ENCODE data around the gene KLF7. TPM values are rescaled to one million over a fixed set of nuclear protein-coding genes. Genes with fewer than 3 reads are reported as not detected.

Gene KLF7
- total RNA-seq, 1 experiment from 2014 or later = 5.6 TPM

- H3K4me3 ChIP-seq (ENCODE audit: low read length) = no peak overlapping the region
- CTCF ChIA-PET = no interaction called here
- POLR2A ChIA-PET (ENCODE audit: unreplicated experiment) = no interaction called here
- H3K9me2 ChIP-seq (replicated peaks; ENCODE audit: low read length) = no peaks in the 10 kb centered on the region
- DNase-seq (no peak), ATAC-seq (no peak)
- no peaks in the 10 kb centered on the region for H4K20me1 ChIP-seq (ENCODE audit: low read length)
- H3K9me3 ChIP-seq (ENCODE audit: low read length) = no peaks in the 10 kb centered on the region
- no peaks in the 10 kb centered on the region for H3K36me3 ChIP-seq (ENCODE audit: low read depth, low read length)
- no peaks in the 10 kb centered on the region for H3K27me3 ChIP-seq (ENCODE audit: low read length)
- H3F3A ChIP-seq (ENCODE audit: low read length, unreplicated experiment) = no peaks in the 10 kb centered on the region
- no peak overlapping the region for H3K4me2 ChIP-seq (ENCODE audit: low read length)
- no TSS peak for BruUV-seq (replicated peaks)
- no peaks in the 10 kb centered on the region for H3K79me2 ChIP-seq (ENCODE audit: low read length)
- no peaks in the 10 kb centered on the region for H3K4me1 ChIP-seq (ENCODE audit: insufficient read depth, low read length)
- no peak overlapping the region for H3K27ac ChIP-seq (ENCODE audit: low read length)
- no peak overlapping the region for H2AFZ ChIP-seq (ENCODE audit: low read length)
- H3K9ac ChIP-seq (ENCODE audit: low read length) = no peak overlapping the region
- intact Hi-C loops (cut with micrococcal nuclease) = no loop called here
- no peak for TF ChIP-seq EZH2phosphoT487 (IDR thresholded peaks at IDR 0.05; ENCODE audit: borderline replicate concordance, low read length)
- TF ChIP-seq EZH2 (IDR thresholded peaks at IDR 0.05; ENCODE audit: low read length, unreplicated experiment) = no peak
- no peak for TF ChIP-seq CTCF (conservative IDR thresholded peaks at IDR 0.05; ENCODE audit: low read depth, low read length)
These were observed 34.4 kb upstream of the KLF7 start for GRCh38 chr2:207200136-207200535.

- POLR2A ChIA-PET (ENCODE audit: unreplicated experiment) = no interaction called here
- no peaks in the 10 kb centered on the region for H3K9me2 ChIP-seq (replicated peaks; ENCODE audit: low read length)
- H3K9me3 ChIP-seq (ENCODE audit: low read length) = no peaks in the 10 kb centered on the region
- no peak overlapping the region for H2AFZ ChIP-seq (ENCODE audit: low read length)
- no peaks in the 10 kb centered on the region for H3K27me3 ChIP-seq (ENCODE audit: low read length)
- H3K9ac ChIP-seq (ENCODE audit: low read length) = no peak overlapping the region
- no peaks in the 10 kb centered on the region for H3F3A ChIP-seq (ENCODE audit: low read length, unreplicated experiment)
- BruUV-seq (replicated peaks) = no TSS peak
- no peak overlapping the region for H3K4me2 ChIP-seq (ENCODE audit: low read length)
- CTCF ChIA-PET = no interaction called here
- no peak for TF ChIP-seq EZH2phosphoT487 (IDR thresholded peaks at IDR 0.05; ENCODE audit: borderline replicate concordance, low read length)
- H3K4me3 ChIP-seq (ENCODE audit: low read length) = no peak overlapping the region
- peaks cover 5% of the 10 kb centered on the region for H3K4me1 ChIP-seq (ENCODE audit: insufficient read depth, low read length)
- intact Hi-C loops (cut with micrococcal nuclease) = no loop called here
- no peak overlapping the region for H3K27ac ChIP-seq (ENCODE audit: low read length)
- no peaks in the 10 kb centered on the region for H4K20me1 ChIP-seq (ENCODE audit: low read length)
- ATAC-seq (no peak), DNase-seq (no peak)
- no peaks in the 10 kb centered on the region for H3K79me2 ChIP-seq (ENCODE audit: low read length)
- no peaks in the 10 kb centered on the region for H3K36me3 ChIP-seq (ENCODE audit: low read depth, low read length)
These were observed 28.3 kb upstream of the KLF7 start for GRCh38 chr2:207194028-207194427.

- H2AFZ ChIP-seq (ENCODE audit: low read length) = no peak overlapping the region
- no peaks in the 10 kb centered on the region for H4K20me1 ChIP-seq (ENCODE audit: low read length)
- ChIA-PET POLR2A (ENCODE audit: unreplicated experiment) (interaction anchor here (0.7 kb wide), 1 partner anchor 495 kb away, joined by 3 read pairs; no protein-coding TSS in a partner anchor), CTCF (interaction anchor here (0.7 kb wide), 1 partner anchor 156 kb away, joined by 3 read pairs; no protein-coding TSS in a partner anchor)
- H3K4me1 ChIP-seq (ENCODE audit: insufficient read depth, low read length) = peaks cover 27% of the 10 kb centered on the region
- TF ChIP-seq EZH2 (IDR thresholded peaks at IDR 0.05; ENCODE audit: low read length, unreplicated experiment) = no peak
- TF ChIP-seq EZH2phosphoT487 (IDR thresholded peaks at IDR 0.05; ENCODE audit: borderline replicate concordance, low read length) = no peak
- TF ChIP-seq CTCF (conservative IDR thresholded peaks at IDR 0.05; ENCODE audit: low read depth, low read length) = no peak
- DNase-seq (peak; percentile 80), ATAC-seq (peak; percentile 96)
- no peaks in the 10 kb centered on the region for H3K9me3 ChIP-seq (ENCODE audit: low read length)
- no peaks in the 10 kb centered on the region for H3K27me3 ChIP-seq (ENCODE audit: low read length)
- H3K79me2 ChIP-seq (ENCODE audit: low read length) = no peaks in the 10 kb centered on the region
- no peaks in the 10 kb centered on the region for H3K9me2 ChIP-seq (replicated peaks; ENCODE audit: low read length)
- H3K9ac ChIP-seq (ENCODE audit: low read length) = no peak overlapping the region
- no peak overlapping the region for H3K4me3 ChIP-seq (ENCODE audit: low read length)
- H3F3A ChIP-seq (ENCODE audit: low read length, unreplicated experiment) = no peaks in the 10 kb centered on the region
- no peak overlapping the region for H3K27ac ChIP-seq (ENCODE audit: low read length)
- H3K36me3 ChIP-seq (ENCODE audit: low read depth, low read length) = no peaks in the 10 kb centered on the region
- intact Hi-C loops (cut with micrococcal nuclease) = loop anchor here (2.0 to 5.0 kb wide), 3 partner anchors 32 to 207 kb away; no protein-coding TSS in a partner anchor
- no TSS peak for BruUV-seq (replicated peaks)
- H3K4me2 ChIP-seq (ENCODE audit: low read length) = 0 out of 2 replicates have a peak overlapping the region, but pooled peaks have one; percentile 15
These were observed 23.1 kb upstream of the KLF7 start for GRCh38 chr2:207188626-207189419.

Measured in PC-3 (cell line).